Ishikawa (cell line): ENCODE measurements around the gene IZUMO1R.

Source experiments
- CEBPB ChIP-seq: IDR thresholded peaks from 2 replicates; pipeline ENCODE4 v1.6.1; 2012
- CREB1 ChIP-seq: IDR thresholded peaks from 2 replicates; pipeline ENCODE4 v1.6.1; 2012; ENCODE audit warnings: low read depth
- EGR1 ChIP-seq: IDR thresholded peaks from 2 replicates; pipeline ENCODE4 v1.6.1; 2012
- EP300 ChIP-seq: IDR thresholded peaks from 2 replicates; pipeline ENCODE4 v1.6.1; 2012; ENCODE audit warnings: borderline replicate concordance
- FOXM1 ChIP-seq: IDR thresholded peaks from 2 replicates; pipeline ENCODE4 v1.6.1; 2012; ENCODE audit warnings: low read depth, borderline replicate concordance
- MAX ChIP-seq: IDR thresholded peaks from 2 replicates; pipeline ENCODE4 v1.6.1; 2012
- NFIC ChIP-seq: IDR thresholded peaks from 2 replicates; pipeline ENCODE4 v1.6.1; 2012
- RAD21 ChIP-seq: IDR thresholded peaks from 2 replicates; pipeline ENCODE4 v1.6.1; 2012; ENCODE audit warnings: low read depth
- REST ChIP-seq: IDR thresholded peaks from 2 replicates; pipeline ENCODE4 v1.6.1; 2012; ENCODE audit warnings: low read depth, mild to moderate bottlenecking
- TAF1 ChIP-seq: IDR thresholded peaks from 2 replicates; pipeline ENCODE4 v1.6.1; 2012; ENCODE audit warnings: low read depth, mild to moderate bottlenecking
- TCF12 ChIP-seq: IDR thresholded peaks from 2 replicates; pipeline ENCODE4 v1.6.1; 2012; ENCODE audit warnings: low read depth
- TEAD4 ChIP-seq: IDR thresholded peaks from 2 replicates; pipeline ENCODE4 v1.6.1; 2012
- USF1 ChIP-seq: IDR thresholded peaks from 2 replicates; pipeline ENCODE4 v1.6.1; 2012
- YY1 ChIP-seq: IDR thresholded peaks from 2 replicates; pipeline ENCODE4 v1.6.1; 2012; ENCODE audit warnings: low read depth
- ZBTB7A ChIP-seq: IDR thresholded peaks from 2 replicates; pipeline ENCODE4 v1.6.1; 2012; ENCODE audit warnings: low read depth

Gene IZUMO1R

GRCh38 chr11:94332814-94333213, 28.4 kb downstream of the IZUMO1R start:
- TF ChIP-seq TAF1 (no peak), NFIC (no peak), EP300 (no peak), USF1 (no peak), ZBTB7A (no peak), MAX (no peak)

GRCh38 chr11:94336033-94336432, 31.7 kb downstream of the IZUMO1R start:
- no peak for TF ChIP-seq TAF1
- no peak for TF ChIP-seq MAX
- TF ChIP-seq TCF12: no peak
- TF ChIP-seq EGR1: no peak
- TF ChIP-seq YY1: no peak
- no peak for TF ChIP-seq ZBTB7A
- TF ChIP-seq RAD21: no peak
- TF ChIP-seq USF1: no peak
- TF ChIP-seq NFIC: no peak
- TF ChIP-seq REST: no peak

- no peak for TF ChIP-seq USF1
- TF ChIP-seq RAD21: no peak
- TF ChIP-seq EGR1: no peak
- TF ChIP-seq CEBPB: no peak
- TF ChIP-seq EP300: no peak
- no peak for TF ChIP-seq ZBTB7A
- no peak for TF ChIP-seq MAX
Measured at GRCh38 chr11:94338651-94339050, 34.3 kb downstream of the IZUMO1R start.

GRCh38 chr11:94342250-94342649, 37.9 kb downstream of the IZUMO1R start:
- TF ChIP-seq EP300 (no peak), TEAD4 (no peak), TCF12 (no peak)

- TF ChIP-seq TAF1 (no peak), TEAD4 (no peak), CEBPB (no peak), USF1 (no peak), NFIC (no peak), ZBTB7A (no peak), REST (no peak), FOXM1 (no peak), CREB1 (no peak), EGR1 (no peak)
Measured at GRCh38 chr11:94343495-94343894, 39.1 kb downstream of the IZUMO1R start.
